ENCODE results near the gene CLDN9. TPM values are rescaled to one million over a fixed set of nuclear protein-coding genes. Genes with fewer than 3 reads are reported as not detected.

The CLDN9 gene
- total and polyA plus RNA-seq, 7 donors, result 0.12 to 2.2 (median 0.74) TPM

DNA sequence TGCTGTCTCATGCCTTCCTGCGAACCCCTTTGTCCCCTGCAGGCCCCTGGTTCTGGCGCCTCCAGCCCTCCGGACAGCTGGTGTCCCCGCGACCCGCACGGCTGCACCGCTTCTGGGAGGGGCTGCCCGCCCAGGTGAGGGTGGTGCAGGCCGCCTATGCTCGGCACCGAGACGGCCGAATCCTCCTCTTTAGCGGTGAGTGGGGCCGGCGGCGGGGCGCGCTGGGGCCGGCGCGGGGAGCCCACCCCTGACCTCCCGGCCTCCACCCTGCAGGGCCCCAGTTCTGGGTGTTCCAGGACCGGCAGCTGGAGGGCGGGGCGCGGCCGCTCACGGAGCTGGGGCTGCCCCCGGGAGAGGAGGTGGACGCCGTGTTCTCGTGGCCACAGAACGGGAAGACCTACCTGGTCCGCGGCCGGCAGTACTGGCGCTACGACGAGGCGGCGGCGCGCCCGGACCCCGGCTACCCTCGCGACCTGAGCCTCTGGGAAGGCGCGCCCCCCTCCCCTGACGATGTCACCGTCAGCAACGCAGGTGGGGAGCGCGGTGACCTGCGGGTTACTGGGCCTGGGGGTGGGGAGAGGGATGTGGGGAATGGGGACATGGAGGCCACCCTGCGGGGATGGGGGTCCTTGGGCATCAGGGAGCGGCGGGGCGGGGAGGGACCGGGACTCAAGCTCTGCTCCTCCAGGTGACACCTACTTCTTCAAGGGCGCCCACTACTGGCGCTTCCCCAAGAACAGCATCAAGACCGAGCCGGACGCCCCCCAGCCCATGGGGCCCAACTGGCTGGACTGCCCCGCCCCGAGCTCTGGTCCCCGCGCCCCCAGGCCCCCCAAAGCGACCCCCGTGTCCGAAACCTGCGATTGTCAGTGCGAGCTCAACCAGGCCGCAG lies 45.7 kb downstream of the CLDN9 start:
- Histone ChIP-seq H3K36me3 (ENCODE audit: insufficient read depth in 1 of 2, low read depth in 1 of 2) (no peaks in the 10 kb centered on the region), H3K4me3 (peak overlapping the region; percentile 90), H3K9me3 (no peaks in the 10 kb centered on the region), H3K27ac (peak overlapping the region; percentile 76), H3K4me1 (peaks cover 35% of the 10 kb centered on the region), H3K27me3 (ENCODE audit: insufficient read depth in 3 of 3, low read length in 2 of 3) (no peaks in the 10 kb centered on the region)
- DNase-seq (peak in 1 of 2 donors; percentile 42), ATAC-seq (peak; percentile 8 to 25 (median 16))
- TF ChIP-seq, protein P1, sequence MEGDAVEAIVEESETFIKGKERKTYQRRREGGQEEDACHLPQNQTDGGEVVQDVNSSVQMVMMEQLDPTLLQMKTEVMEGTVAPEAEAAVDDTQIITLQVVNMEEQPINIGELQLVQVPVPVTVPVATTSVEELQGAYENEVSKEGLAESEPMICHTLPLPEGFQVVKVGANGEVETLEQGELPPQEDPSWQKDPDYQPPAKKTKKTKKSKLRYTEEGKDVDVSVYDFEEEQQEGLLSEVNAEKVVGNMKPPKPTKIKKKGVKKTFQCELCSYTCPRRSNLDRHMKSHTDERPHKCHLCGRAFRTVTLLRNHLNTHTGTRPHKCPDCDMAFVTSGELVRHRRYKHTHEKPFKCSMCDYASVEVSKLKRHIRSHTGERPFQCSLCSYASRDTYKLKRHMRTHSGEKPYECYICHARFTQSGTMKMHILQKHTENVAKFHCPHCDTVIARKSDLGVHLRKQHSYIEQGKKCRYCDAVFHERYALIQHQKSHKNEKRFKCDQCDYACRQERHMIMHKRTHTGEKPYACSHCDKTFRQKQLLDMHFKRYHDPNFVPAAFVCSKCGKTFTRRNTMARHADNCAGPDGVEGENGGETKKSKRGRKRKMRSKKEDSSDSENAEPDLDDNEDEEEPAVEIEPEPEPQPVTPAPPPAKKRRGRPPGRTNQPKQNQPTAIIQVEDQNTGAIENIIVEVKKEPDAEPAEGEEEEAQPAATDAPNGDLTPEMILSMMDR (IDR thresholded peaks at IDR 0.05), result no peak
- intact Hi-C loops (cut with DNase I), result loop anchor here (1.0 to 5.0 kb wide), 4 partner anchors 69 to 112 kb away; no protein-coding TSS in a partner anchor
- 11 to 14% (median 12%) methylated on average over 50 to 77 of the region's 77 CpGs for WGBS, 3 donors

DNA sequence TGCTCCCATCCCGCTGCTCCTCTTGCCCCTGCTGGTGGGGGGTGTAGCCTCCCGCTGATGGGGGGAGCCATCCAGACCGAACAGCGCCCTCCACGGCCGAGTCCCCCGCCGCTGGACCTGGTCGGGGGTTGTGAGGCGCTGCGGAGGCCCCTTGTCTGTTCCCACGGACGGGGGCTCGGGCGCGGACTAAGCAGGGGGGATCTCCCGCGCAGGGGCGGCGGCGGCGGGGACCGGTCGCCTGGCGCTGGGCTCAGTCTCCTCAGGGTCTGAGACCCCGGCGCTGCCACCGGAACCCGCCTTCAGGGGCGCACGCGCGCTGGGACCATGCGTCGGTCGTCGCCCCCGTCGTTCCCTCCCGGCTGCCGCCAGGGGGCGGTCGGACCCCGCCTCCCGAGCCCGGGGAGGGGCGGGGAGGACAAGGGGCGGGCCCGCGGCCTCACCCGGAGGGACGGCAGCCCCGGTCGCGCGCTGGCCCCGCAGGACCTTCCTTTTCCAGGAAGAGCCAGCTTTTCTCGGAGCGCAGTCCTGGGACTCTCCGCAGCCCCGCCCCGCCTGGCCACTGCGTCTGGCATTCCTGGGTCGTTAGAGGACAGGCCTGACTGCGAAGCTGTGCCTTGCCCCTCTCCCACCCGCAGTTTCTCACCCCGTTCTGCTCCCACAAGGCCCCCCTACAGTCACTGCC lies 46.5 kb downstream of the CLDN9 start:
- Histone ChIP-seq H3K27me3 (ENCODE audit: insufficient read depth in 3 of 3, low read length in 2 of 3) (no peaks in the 10 kb centered on the region), H3K36me3 (ENCODE audit: insufficient read depth in 1 of 2, low read depth in 1 of 2) (no peaks in the 10 kb centered on the region), H3K27ac (peak overlapping the region; percentile 76), H3K9me3 (no peaks in the 10 kb centered on the region), H3K4me3 (peak overlapping the region; percentile 90), H3K4me1 (peaks cover 35% of the 10 kb centered on the region)
- TF ChIP-seq, protein P1 (IDR thresholded peaks at IDR 0.05), result peak; percentile 97
- 0 to 1% (median 1%) methylated on average over 20 to 67 of the region's 67 CpGs for WGBS, 3 donors
- DNase-seq (peak; percentile 90 to 93), ATAC-seq (peak; percentile 91 to 98 (median 94))
- intact Hi-C loops (cut with DNase I), result loop anchor here (1.0 to 5.0 kb wide), 4 partner anchors 68 to 112 kb away; no protein-coding TSS in a partner anchor

DNA sequence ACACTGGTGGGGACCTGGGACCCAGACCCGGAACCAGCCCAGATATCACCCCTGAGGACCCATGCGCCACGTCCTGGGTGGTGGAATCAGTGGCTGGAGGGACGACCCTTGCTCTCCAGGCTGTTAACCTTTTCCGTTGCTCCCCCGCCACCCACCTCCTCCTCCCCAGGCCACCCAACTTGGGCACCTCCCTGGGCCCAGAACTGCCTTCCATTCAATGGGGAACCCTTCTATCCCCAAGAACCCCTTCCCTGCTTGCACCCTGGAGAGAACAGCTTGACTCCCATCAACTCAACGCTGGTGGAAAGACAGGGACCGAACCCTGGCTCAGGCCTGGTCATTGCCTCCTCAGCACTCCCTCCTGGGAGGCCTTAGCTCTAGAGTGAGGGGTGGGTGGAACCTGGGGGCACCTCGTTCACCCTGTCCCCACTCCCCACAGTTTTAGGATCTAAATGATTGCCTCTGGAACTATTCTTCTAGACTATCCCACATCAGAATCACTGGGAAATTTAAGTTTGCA lies 47.1 kb downstream of the CLDN9 start:
- TF ChIP-seq, protein P1 (IDR thresholded peaks at IDR 0.05), result no peak
- H3K4me1 ChIP-seq, result peaks cover 40% of the 10 kb centered on the region
- H3K4me3 ChIP-seq, result peak overlapping the region; percentile 90
- H3K27me3 ChIP-seq (ENCODE audit: insufficient read depth in 3 of 3, low read length in 2 of 3), result no peaks in the 10 kb centered on the region
- H3K9me3 ChIP-seq, result no peaks in the 10 kb centered on the region
- DNase-seq (no peak), ATAC-seq (no peak)
- intact Hi-C loops (cut with DNase I), result loop anchor here (1.0 to 5.0 kb wide), 5 partner anchors 38 to 111 kb away; partner anchors contain the start of gene ZSCAN10 (in 2 of the 2)
- peak overlapping the region; percentile 76 for H3K27ac ChIP-seq
- WGBS, 3 donors, result 41 to 47% (median 42%) methylated on average over 9 of the region's 9 CpGs
- H3K36me3 ChIP-seq (ENCODE audit: insufficient read depth in 1 of 2, low read depth in 1 of 2), result no peaks in the 10 kb centered on the region

DNA sequence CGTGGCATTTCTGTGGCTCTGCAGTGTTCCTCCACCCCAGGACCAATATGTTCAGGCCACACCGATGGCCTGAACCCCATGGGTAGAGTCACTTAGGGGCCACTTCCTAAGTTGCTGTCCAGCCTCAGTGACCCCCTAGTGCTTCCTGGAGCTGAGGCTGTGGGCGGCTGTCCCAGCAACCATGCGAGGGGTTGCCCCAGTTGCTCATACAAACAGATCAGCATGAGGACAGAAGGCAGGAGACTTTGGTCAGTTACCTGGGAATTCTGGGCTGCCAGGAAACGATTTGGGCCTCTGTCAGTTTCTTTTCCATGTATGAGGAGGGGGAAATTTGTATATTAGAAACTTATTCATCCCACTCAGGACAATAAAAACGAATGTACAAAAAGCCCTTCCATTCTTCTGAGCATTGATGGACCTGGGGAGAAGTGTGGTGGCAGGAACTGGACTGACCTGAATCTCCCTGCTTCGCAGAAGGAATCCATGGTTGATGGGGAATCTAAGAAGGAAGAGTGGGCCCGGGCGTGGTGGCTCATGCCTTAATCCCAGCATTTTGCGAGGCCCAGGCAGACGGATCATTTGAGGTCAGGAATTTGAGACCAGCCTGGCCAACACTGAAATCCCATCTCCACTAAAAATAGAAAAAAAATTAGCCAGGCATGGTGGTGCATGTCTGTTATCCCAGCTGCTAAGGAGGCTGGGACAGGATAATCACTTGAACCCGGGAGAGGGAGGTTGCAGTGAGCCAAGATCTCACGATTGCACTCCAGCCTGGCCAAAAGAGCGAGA lies 47.8 kb downstream of the CLDN9 start:
- WGBS, 3 donors, result 37 to 39% (median 39%) methylated on average over 14 of the region's 14 CpGs
- no peaks in the 10 kb centered on the region for H3K36me3 ChIP-seq (ENCODE audit: insufficient read depth in 1 of 2, low read depth in 1 of 2)
- no peak for DNase-seq
- H3K27me3 ChIP-seq (ENCODE audit: insufficient read depth in 3 of 3, low read length in 2 of 3), result no peaks in the 10 kb centered on the region
- peaks cover 47% of the 10 kb centered on the region for H3K4me1 ChIP-seq
- intact Hi-C loops (cut with DNase I), result loop anchor here (5.0 kb wide), 1 partner anchor 37 kb away; the partner anchor contains the start of gene ZSCAN10 (in 2 of the 2)
- ATAC-seq, result peak in 1 of 4 donors; percentile 31
- no peak overlapping the region for H3K4me3 ChIP-seq
- TF ChIP-seq, protein P1 (IDR thresholded peaks at IDR 0.05), result no peak
- peak overlapping the region; percentile 76 for H3K27ac ChIP-seq
- no peaks in the 10 kb centered on the region for H3K9me3 ChIP-seq

All from psoas muscle (tissue), 8 donors.